HG02610 (cell line): ENCODE measurements around the gene PHOSPHO2.

ENCODE experiments used
- ATAC-seq: cut with Tn5 transposase; IDR thresholded peaks from one replicate; pipeline ENCODE4 v1.9.1; 2021; ENCODE audit warnings: mild to moderate bottlenecking, moderate library complexity; ENCODE audit not compliant: unreplicated experiment

Gene PHOSPHO2

DNA sequence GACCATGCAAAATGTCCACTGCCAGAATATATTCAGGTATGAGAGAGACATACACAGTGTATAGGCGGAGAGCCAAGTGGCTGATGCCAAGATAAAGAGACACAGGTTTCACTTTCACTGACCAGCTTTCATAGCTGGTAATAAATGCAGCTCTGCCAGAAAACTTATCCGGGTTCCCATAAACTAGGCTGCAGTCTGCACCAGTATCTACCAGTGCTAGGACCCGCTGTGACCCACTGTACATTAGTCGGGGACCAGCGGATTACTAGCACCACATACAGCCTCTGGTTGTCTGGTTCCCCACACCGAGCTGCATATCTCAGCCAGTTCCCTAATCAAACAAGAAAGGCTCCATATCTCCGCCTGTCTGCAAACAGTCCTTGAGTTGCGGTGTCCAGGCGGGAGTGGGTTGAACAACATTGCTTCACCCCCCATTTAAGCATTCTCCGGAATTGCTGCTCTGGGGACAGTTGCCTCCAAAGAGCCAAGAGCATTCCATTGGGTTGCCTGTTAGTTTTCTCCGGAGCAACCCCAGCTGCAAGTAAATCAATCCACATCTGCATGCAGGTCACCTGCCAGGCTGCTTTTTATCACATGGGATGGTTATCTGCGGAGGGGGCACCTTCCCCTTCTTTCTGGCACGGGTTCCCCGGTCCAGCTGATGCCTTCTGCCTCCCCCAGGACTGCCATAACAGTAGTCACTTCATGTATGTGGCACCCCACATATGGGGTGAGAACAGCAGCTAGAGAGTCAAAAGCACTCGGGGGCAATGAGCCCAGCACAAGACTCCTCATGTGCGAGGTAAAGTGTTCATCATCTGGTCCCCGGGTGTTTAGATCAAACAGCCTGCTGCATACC lies 21.3 kb downstream of the PHOSPHO2 start:
- ATAC-seq, result no peak

DNA sequence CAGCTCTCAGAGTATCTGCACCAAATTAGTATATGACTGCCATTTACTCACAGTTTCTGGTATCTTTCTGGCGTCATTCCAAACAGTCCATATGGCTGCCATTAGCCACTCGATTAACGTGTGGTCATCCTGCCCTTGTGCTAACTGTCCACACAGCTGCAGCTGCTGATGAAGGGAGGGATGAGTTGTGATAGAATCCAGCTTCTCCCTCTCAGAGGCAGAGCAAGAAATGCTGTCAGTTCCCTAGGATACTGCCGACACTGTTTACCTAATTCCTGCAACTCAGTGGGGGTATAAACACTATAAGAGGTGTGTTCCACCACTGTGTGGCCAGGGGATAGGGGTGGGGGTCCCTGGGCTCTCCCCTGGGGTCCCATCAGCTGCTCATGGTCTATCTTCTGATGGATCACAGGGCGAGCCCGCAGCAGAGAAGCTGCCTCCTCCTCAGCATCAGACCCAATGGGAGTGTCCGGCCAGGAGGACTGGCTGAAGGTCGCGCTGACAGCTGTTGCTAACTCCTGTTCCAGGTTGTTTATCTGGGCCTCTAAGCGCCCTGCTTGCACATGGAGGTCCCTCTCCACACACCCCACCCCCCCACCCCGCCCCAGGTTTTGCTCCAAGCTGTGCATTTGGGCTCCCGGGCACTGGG lies 22.1 kb downstream of the PHOSPHO2 start:
- no peak for ATAC-seq

DNA sequence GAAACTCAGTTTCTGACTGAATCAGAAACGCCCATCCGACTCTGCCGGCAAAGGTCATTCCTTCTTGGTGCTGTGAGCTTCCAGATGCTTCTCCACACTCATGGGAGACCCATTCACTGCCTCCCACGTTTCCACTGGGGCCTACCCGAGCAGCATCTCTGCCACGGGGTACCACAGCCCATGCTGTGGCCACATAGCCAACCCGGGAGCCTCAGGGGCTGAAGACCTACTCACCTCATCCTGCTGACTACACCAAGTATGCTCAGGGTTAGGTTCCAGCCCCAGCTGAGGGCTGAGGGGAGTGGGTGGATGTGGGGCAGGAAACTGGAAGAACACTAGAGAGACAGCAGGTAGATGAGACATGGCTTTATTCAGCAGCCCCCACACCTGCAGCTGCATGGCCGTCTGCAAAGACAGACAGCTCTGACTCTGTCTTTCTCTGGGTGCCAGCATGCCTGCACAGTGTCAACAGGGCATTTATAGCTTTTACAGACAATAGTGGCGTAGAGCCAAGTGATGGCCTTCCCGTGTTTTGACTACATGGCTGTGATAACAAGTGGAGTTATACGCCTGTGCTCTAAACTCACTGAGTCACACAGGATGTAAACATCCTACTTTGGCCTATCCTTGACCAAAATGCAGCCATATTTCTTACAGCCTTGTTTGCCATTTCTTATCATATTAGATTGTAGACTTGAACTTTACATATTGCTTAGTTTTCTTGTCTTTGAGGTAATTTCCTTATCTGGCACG lies 22.8 kb downstream of the PHOSPHO2 start:
- ATAC-seq, result no peak

DNA sequence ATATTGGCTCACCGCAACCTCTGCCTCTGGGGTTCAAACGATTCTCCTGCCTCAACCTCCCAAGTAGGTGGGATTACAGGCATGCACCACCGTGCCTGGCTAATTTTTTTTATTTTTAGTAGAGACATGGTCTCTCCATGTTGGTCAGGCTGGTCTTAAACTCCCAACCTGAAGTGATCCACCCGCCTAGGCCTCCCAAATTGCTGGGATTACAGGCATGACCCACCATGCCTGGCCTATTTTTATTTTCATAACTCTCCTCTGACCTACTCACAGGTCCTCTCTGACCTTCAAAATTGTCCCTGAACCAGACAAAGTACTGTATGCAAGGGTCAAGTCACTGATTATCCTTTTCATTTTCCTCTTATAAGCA lies 23.4 kb downstream of the PHOSPHO2 start:
- ATAC-seq, result no peak

DNA sequence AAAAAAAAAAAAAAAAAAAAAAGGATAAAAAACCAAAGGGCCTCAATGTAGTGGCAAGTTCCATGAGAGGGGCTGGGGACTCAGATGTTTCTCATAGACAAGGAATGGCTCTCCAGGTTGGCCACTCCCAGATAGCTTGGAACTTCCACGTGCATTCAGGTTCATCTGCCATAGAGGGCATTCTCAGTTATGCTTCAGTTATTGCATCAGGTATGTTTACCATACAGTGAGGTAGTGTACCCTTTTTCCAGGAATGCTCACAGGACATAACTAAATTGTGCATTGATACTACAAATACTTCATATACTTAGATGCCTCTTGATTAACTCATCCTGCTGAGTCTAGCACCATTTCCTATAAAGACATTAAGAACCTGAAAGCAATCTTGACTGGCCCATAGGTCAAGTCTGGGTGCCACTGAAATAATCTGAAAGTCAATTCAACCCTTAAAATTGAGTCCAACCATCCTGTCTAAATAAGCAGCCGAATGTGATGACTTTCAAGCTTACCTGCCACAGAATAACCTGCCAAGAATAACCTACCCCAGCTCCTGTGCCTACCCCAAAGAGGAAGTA lies 24.7 kb downstream of the PHOSPHO2 start:
- ATAC-seq, result no peak

DNA sequence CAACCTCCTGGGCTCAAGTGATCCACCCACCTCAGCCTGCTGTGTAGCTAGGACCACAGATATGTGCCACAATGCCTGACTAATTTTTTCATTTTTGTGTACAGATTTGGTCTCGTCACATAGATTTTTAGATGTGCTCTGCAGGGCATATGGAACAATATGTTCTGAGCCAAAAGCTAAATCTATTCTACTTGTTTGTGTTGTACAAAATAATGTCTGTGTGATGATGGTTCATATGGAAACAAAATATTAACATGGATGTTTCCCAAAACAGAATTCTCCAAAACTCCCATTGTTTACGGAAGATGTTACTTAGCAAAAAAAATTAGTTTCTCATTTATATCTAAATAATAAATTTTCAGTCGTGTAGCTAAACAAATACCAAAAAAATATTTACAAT lies 26.7 kb downstream of the PHOSPHO2 start:
- no peak for ATAC-seq

DNA sequence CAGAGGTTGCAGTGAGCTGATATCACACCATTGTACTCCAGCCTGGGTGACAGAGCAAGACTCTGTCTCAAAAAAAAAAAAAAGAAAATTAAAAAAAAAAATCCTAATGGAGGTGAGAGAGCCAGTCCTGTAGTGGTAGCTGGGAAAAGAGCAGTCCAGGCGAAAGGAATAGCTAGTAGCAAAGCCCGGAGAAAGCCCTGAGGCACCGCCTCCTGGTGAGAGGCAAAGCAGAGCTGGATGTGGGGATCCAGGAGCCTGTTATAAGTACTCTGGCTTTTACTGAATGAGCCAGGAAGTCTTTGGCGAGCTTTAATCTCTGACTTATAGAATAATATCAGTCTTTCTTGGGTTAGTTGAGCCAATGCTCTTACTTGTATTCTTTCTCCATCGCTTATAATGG lies 32.8 kb downstream of the PHOSPHO2 start:
- no peak for ATAC-seq

DNA sequence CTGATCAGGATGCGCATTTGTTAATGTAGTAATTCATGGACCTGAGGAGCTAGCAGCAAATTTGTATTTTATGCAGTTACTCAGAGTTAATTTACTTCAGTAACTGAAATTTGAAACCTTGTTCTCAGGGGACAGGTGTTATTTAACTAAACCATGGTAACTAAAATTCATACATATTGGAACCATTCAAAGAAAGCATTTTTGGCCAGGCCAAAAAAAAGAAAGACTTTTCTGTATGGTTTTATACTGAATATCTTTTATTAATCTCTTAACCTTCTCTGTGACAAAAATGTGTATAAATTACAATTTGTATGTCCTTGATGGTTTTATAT lies 35.0 kb downstream of the PHOSPHO2 start:
- ATAC-seq, result no peak

DNA sequence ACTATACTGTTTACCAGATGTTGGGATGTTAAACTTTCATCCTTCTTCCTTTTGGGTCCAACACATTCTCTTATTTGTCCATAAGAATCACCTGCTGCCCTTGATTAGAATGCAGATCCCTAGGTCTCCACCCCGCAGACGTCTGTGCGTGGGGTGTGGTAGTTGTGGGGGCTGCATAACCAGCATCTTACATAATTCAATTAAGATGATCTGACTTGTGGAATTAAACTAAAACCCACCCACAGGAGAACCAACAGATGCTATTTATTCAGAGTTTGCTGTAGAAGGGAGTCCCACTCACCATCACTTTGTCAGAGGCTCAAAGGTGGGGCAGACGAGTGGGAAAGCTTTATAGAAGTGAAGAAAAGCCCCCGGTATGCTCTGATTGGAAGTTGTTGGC lies 37.8 kb downstream of the PHOSPHO2 start:
- ATAC-seq, result no peak

DNA sequence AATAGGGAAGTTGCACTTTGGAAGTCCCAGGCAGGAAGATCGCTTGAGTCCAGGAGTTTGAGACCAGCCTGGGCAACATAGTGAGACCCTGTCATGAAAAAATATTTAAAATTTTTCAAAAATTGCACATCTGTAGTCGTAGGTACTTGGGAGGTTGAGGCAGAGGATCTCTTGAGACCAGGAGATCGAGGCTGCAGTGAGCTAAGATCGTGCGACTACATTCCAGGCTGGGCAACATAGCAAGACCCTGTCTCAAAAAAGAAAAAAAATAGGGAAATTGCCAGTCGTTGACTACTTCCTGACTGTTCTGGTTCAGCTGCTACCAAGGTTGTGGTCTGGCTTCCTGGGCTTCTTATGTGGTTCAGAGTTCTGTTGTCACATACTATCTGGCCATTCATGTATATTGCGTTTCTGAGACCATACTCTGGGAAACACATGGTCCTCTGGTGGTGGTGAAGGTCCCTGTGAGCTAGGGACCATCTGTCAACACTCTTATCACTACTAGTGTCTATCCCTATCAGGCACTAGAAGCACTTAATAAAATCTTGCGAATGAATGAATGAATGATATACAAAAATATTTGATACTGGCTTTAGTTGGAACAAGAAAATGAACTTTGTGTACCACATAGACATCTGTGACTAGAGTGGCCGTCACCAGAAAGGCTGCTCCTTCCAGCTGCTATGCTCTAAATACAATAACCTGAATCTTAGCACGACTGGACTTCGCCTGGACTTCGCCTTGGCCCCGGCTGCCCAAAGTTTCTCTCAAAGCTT lies 38.5 kb downstream of the PHOSPHO2 start:
- ATAC-seq, result no peak

DNA sequence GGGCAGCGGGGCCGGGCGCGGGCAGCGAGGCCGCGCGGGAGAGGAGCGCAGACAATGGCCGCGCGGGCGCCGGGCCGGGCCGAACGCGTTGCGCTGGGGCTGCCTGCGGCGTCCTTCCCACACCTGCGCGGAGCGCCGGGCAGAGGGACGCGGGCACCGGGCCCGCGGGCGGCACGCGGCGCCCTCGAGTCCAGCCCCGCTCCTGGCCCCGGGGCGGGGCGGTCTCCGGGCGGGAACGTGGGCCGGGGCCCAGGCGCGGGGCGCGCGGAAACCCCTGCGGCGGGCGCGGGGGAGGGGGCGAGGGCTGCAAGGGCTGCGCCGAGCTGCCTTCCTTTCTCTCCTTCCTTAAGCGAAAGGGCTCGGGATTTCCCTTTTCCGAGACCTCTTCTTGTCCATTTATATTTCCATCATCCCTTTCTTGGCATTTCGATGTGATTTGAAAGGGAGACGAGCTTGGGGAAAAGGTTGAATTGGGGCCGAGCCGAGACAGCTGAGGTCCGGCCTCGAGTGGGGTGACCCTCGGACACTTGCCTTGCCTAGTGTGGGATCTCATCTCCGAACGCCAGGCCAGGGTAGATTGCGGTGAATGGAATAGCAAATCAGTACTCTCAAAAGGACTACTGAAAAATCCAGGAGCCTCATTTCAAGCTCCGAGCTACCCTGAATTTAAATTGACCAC lies 40.0 kb downstream of the PHOSPHO2 start:
- peak; percentile 52 for ATAC-seq

DNA sequence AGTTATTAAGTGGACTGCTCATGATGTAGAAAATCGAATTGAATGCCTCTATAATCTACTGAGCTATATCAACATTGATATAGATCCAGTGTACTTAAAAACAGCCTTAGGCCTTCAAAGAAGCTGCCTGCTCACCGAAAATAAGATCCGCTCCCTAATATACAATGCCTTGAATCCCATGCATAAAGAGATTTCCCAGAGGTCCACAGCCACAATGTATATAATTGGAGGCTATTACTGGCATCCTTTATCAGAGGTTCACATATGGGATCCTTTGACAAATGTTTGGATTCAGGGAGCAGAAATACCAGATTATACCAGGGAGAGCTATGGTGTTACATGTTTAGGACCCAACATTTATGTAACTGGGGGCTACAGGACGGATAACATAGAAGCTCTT lies 41.4 kb downstream of the PHOSPHO2 start:
- no peak for ATAC-seq

DNA sequence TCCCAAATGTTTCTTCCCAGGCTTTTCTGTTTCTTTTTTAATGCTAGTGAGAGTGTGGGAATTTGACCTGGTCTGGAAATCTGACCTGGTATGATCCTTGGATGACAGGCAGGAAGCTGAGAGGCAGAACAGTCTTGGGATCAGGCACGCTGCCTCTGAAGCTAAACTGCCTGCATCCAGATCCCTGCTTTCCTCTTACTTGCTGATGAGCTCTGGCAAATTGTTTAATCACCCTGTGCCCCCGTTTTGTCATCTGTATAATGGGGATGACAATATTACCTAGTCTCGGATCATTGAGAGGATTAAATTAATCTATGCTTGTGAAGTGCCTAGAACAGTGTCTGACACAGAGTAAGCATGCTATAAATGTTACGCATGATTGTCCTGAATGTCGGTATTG lies 42.6 kb downstream of the PHOSPHO2 start:
- no peak for ATAC-seq

DNA sequence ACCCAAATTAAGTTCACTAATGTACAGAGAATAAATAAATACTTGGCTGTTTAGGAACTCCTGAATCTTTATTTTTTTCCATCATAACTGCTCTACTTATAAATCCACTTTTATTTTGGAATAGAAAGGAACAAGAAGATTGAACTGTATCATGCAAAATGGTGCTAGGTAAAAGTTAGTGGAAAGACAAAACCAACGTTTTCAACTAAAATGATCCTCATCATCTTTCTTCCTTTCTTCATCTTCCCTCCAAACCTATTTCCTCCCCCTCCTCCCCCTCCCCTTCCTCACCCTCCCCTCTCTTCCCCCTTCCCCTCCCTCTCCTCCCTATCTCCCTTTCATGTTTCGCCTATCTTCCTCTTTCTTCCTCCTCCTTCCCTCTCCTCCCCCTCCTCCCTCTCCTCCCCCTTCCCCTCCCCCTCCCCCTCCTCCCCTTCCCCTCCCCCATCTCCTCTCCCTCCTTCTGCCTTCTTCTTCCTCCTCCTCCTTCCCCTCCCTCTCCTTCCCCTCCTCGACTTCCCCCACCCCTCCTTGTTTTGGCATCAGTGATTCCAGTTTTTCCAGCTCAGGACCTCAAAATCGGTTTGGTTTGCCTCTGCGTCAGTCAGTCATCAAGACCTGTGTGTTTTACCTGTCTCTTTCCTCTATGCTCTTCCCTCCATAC lies 44.4 kb downstream of the PHOSPHO2 start:
- ATAC-seq, result no peak

DNA sequence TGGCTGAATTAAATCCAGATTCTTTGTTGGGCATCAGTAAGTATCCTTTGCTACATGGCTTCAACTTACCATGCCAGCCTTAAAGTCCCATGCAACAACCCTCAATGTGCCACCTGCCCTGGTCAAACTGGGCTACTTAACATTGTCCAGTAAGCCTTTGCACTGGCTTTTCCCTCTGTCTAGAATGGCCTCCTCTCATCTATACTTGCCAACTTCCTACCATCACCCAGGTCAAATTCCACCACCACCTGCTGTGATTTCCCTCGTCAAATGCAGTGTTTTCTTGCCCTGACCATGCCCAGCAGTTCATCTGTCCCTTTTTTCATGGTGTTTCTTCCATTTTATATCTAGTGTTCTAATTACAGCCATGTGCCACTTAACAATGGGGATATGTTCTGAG lies 45.1 kb downstream of the PHOSPHO2 start:
- no peak for ATAC-seq

DNA sequence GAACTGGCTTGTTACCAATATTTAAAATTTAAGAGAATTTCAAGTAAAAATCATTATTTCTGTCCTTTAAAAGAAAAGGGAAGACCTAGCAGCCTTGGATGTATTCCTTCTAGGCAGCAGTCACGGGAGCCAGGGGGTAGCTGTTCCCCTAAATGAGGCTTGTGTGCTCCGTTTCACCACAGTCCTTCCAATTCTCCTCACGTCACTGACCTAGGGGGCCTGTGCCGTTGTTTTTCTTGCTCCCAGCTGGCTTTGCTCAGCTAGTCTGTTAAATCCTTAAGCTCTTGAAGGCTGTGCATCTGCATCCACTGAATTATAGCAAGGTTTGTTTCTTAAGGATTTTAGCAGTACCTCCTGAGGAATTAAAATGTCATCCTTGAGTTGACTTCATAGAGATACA lies 49.3 kb downstream of the PHOSPHO2 start:
- ATAC-seq, result no peak

DNA sequence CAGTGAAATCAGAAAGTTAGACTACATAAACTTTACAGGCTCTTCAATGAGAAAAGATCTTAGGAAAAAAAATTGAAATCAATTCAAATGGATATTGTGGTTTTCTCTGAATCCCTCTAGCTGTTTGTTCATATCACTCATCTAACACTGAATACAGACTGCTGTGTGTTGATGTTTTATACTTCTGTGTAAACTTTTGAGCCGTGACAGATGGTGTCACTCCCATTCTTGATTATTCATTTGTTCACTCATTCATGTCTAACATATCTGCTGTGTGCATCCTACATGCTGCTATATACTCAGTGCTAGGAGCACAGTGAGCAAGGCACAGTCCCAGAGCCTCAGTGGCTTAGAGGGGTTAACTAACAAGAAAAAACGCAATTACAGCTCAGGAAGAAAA lies 52.0 kb downstream of the PHOSPHO2 start:
- no peak for ATAC-seq

DNA sequence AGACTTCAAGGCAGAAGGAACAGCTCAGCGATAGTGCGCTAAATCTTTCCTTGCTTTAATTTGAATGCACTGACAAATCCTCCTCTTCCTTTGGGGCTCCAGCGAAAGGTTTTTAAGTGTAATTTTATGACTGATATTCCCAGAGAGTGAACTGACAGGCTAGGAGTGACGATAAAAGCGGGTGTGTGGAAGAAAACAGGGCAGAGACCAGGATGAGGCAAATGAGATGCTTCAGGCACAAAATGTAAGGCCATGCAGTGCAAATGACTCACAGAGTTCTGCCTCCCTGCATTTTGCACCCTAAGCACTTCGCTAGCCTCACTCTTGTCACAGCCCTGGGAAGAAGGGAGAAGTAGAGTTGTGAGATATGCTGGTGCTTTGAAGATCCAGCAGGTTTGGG lies 54.0 kb downstream of the PHOSPHO2 start:
- ATAC-seq, result no peak
